DND-41 (cell line): Measurements from ENCODE around the gene ERGIC1.

Experiments
- EZH2 ChIP-seq: IDR thresholded peaks from 3 replicates; pipeline ENCODE4 v1.6.1; 2012; ENCODE audit warnings: borderline replicate concordance, low read depth, mild to moderate bottlenecking, moderate library complexity, low read length, inconsistent platforms; ENCODE audit not compliant: severe bottlenecking
- TF ChIP-seq, protein P1 (sequence below): IDR thresholded peaks from 2 replicates; pipeline ENCODE4 v1.5.1; 2012; ENCODE audit warnings: borderline replicate concordance, low read length, moderate library complexity, mild to moderate bottlenecking; ENCODE audit not compliant: poor library complexity, severe bottlenecking; ENCODE audit errors: extremely low read depth

DNA sequence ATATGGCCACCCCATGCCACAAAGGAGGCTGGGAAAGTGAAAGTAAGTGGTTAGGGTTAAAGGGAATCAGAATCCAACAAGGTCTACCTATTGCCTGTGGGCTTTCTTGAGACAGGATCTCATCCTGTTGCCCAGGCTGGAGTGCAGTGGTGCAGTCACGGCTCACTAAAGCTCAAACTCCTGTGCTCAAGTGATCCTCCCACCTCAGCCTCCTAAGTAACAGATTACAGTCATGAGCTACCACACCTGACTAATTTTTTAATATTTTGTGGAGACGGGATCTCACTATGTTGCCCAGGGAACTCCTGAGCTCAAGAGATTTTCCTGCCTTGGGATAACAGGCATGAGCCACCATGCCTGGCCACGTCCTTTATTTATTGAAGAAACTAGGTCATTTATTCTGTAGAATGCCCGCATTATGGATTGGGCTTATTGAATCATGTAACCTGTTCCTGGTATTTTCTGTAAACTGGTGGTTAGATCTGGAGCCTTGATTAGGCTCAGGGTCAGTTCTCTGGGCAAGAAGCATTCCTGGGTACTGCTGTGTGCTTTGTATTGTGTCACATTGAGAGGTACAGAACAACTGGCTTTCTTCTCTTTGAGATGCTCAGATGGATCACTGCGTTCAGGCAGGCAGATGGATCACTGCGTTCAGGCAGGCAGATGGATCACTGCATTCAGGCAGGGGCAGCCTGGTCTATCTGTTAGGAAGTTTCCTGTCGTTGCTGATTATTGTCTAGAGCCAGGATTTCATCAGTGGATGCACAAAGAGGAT, 41.6 kb downstream of the ERGIC1 start:
- TF ChIP-seq, protein P1, sequence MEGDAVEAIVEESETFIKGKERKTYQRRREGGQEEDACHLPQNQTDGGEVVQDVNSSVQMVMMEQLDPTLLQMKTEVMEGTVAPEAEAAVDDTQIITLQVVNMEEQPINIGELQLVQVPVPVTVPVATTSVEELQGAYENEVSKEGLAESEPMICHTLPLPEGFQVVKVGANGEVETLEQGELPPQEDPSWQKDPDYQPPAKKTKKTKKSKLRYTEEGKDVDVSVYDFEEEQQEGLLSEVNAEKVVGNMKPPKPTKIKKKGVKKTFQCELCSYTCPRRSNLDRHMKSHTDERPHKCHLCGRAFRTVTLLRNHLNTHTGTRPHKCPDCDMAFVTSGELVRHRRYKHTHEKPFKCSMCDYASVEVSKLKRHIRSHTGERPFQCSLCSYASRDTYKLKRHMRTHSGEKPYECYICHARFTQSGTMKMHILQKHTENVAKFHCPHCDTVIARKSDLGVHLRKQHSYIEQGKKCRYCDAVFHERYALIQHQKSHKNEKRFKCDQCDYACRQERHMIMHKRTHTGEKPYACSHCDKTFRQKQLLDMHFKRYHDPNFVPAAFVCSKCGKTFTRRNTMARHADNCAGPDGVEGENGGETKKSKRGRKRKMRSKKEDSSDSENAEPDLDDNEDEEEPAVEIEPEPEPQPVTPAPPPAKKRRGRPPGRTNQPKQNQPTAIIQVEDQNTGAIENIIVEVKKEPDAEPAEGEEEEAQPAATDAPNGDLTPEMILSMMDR = no peak
- TF ChIP-seq EZH2 = no peak
